Measurements from ENCODE around the gene SHCBP1. TPM values are rescaled to one million over a fixed set of nuclear protein-coding genes. Genes with fewer than 3 reads are reported as not detected.

Gene SHCBP1
- total and polyA plus RNA-seq, 2 experiments from 2014 or later: 7.3 to 14.9 TPM

GRCh38 chr16:46649588-46650253 is 28.5 kb upstream of the SHCBP1 start (continued):
- TF ChIP-seq ZNF114 (CRISPR knock-in tag; IDR thresholded peaks at IDR 0.05) (no peak), EZH2 (IDR thresholded peaks at IDR 0.05; ENCODE audit: low read depth, unreplicated experiment) (no peak), REST (IDR thresholded peaks at IDR 0.05; ENCODE audit: unreplicated experiment) (no peak), NANOG (IDR thresholded peaks at IDR 0.05; ENCODE audit: borderline replicate concordance) (no peak), CREB1 (CRISPR knock-in tag; IDR thresholded peaks at IDR 0.05; ENCODE audit: low read depth) (no peak), EZH2phosphoT487 (IDR thresholded peaks at IDR 0.05; ENCODE audit: unreplicated experiment) (no peak), ETS1 (IDR thresholded peaks at IDR 0.05) (no peak)

GRCh38 chr16:46648656-46649055 is 27.5 kb upstream of the SHCBP1 start:
- H3K4me3 ChIP-seq: no peak overlapping the region
- H4K20me1 ChIP-seq (replicated peaks; ENCODE audit: insufficient read depth): no peaks in the 10 kb centered on the region
- H3K27ac ChIP-seq (ENCODE audit: low read depth): no peak overlapping the region
- H3K27me3 Mint-ChIP-seq (ENCODE audit: insufficient read depth, low read depth, poor library complexity): peaks cover 5% of the 10 kb centered on the region
- H3K27ac Mint-ChIP-seq: no peak overlapping the region
- no peaks in the 10 kb centered on the region for H3K36me3 ChIP-seq (ENCODE audit: insufficient read depth)
- no peaks in the 10 kb centered on the region for H3F3A ChIP-seq (replicated peaks; ENCODE audit: low read depth)
- ATAC-seq (peak; percentile 79), DNase-seq (ENCODE audit: low spot score) (peak; percentile 69)
- TF ChIP-seq CTCF (conservative IDR thresholded peaks at IDR 0.05; ENCODE audit: low read depth in 2 of 2) (peak; percentile 39 to 47), POLR2AphosphoS5 (IDR thresholded peaks at IDR 0.05; ENCODE audit: low read depth) (no peak)
- H3K4me2 ChIP-seq: no peak overlapping the region
- H3K27me3 ChIP-seq (ENCODE audit: insufficient read depth): no peaks in the 10 kb centered on the region
- H3K36me3 Mint-ChIP-seq (ENCODE audit: low read depth): no peaks in the 10 kb centered on the region; the same call in 2 of the 3 replicates
- H3K79me2 ChIP-seq (replicated peaks; ENCODE audit: insufficient read depth): no peaks in the 10 kb centered on the region
- H3K9me2 ChIP-seq (ENCODE audit: insufficient read depth): peaks cover 7% of the 10 kb centered on the region
- H3K4me1 ChIP-seq (ENCODE audit: insufficient read depth): no peaks in the 10 kb centered on the region
- peaks cover 7% of the 10 kb centered on the region; the same call in 2 of the 3 replicates for H3K9me3 Mint-ChIP-seq
- no peak overlapping the region; the same call in 1 of the 2 replicates for H2AFZ ChIP-seq
- H3K4me1 Mint-ChIP-seq: peaks cover 5% of the 10 kb centered on the region; the same call in 1 of the 3 replicates
- no peak overlapping the region for H3K4me3 Mint-ChIP-seq
